K562 (cell line): ENCODE data around the gene TIMM10. TPM values are rescaled to one million over a fixed set of nuclear protein-coding genes. Genes with fewer than 3 reads are reported as not detected.

Experiments used
- MAZ ChIP-seq, 2 experiments: fragments of 450-650 bp in 1 of 2; sonication (generic) in 1 of 2; formaldehyde crosslinking; IDR thresholded peaks in 1 of 2; conservative IDR thresholded peaks in 1 of 2; 2 replicates each; pipeline versions ENCODE4 v1.4.0 to v1.5.0; 2020; ENCODE audit warnings: mild to moderate bottlenecking in 1 of 2, missing genetic modification reagents in 1 of 2
- MYC ChIP-seq, 2 experiments: fragments of 250-450 bp in 1 of 2; sonication (Bioruptor Pico) in 1 of 2; IDR thresholded peaks; 2 replicates each; pipeline versions ENCODE4 v1.5.1 to v1.6.1; 2012 to 2021; ENCODE audit warnings: low read depth in 2 of 2, borderline replicate concordance in 1 of 2, improper control_type of control experiment in 1 of 2, low read length in 1 of 2, mild to moderate bottlenecking in 1 of 2, moderate library complexity in 1 of 2
- RAD21 ChIP-seq, 2 experiments: fragments of 250-450 bp in 1 of 2; fragments of 450-650 bp in 1 of 2; sonication (Bioruptor Pico) in 1 of 2; formaldehyde crosslinking in 1 of 2; IDR thresholded peaks in 1 of 2; conservative IDR thresholded peaks in 1 of 2; 2 replicates each; pipeline versions ENCODE4 v1.4.0 to v1.8.0; 2020 to 2022; ENCODE audit warnings: mild to moderate bottlenecking in 2 of 2, moderate library complexity in 1 of 2
- RREB1 ChIP-seq: fragments of 250-450 bp; sonication (Bioruptor Pico); IDR thresholded peaks from 2 replicates; pipeline ENCODE4 v1.4.0; 2020
- SMC3 ChIP-seq: conservative IDR thresholded peaks from 2 replicates; pipeline ENCODE4 v1.6.1; 2011; ENCODE audit warnings: low read depth, low read length, improper control_type of control experiment; ENCODE audit not compliant: insufficient read depth
- SRSF7 ChIP-seq: fragments of 200-400 bp; formaldehyde crosslinking; optimal IDR thresholded peaks from 2 replicates; pipeline ENCODE3; 2017; ENCODE audit warnings: mild to moderate bottlenecking, low read depth, low read length
- TFAP4 ChIP-seq: sonication (generic); formaldehyde crosslinking; IDR thresholded peaks from 2 replicates; pipeline ENCODE4 v1.8.0; 2022; ENCODE audit warnings: missing genetic modification reagents, mild to moderate bottlenecking, moderate library complexity, borderline replicate concordance
- ZBTB9 ChIP-seq: fragments of 450-650 bp; formaldehyde crosslinking; IDR thresholded peaks from 2 replicates; pipeline ENCODE4 v1.4.0; 2020; ENCODE audit warnings: mild to moderate bottlenecking, moderate library complexity
- ZEB2 ChIP-seq: fragments of 450-650 bp; IDR thresholded peaks from 2 replicates; pipeline ENCODE4 v1.6.1; 2016
- ZNF436 ChIP-seq: fragments of 250-450, 450-650 bp; sonication (Bioruptor Pico); formaldehyde crosslinking; IDR thresholded peaks from 2 replicates; pipeline ENCODE4 v1.7.0; 2020; ENCODE audit warnings: mild to moderate bottlenecking
- ZNF592 ChIP-seq: fragments of 450-650 bp; IDR thresholded peaks from 2 replicates; pipeline ENCODE4 v1.6.1; 2017; ENCODE audit warnings: antibody characterized with exemption, mild to moderate bottlenecking
- ZNF696 ChIP-seq: fragments of 250-450 bp; sonication (Bioruptor Pico); conservative IDR thresholded peaks from 2 replicates; pipeline ENCODE4 v1.4.0; 2020; ENCODE audit warnings: mild to moderate bottlenecking, moderate library complexity
- polyA plus RNA-seq, 8 experiments: library from polyadenylated mRNA; depleted of rRNA in 4 of 8; stranded (reverse) in 5 of 8; unstranded in 3 of 8; fragments of >200 nt; fragmentation: Nextera tagmentation in 2 of 8; fragmentation: Illumina TruSeq in 1 of 8; extraction: Ambion mirVana in 2 of 8; extraction: Trizol in 1 of 8; gene quantifications; 2 replicates each; pipeline versions ENCODE4 v1.2.1 to v1.2.3, GENCODE V29; 2011 to 2014; ENCODE audit warnings: inconsistent platforms in 1 of 8, missing spikeins in 1 of 8
- total RNA-seq, 7 experiments: library from RNA; depleted of rRNA in 6 of 7; stranded (reverse); fragments of >200 nt in 6 of 7; fragmentation: Illumina TruSeq in 2 of 7; extraction: Trizol in 2 of 7; gene quantifications; 2 replicates each; pipeline versions ENCODE4 v1.2.1 to v1.2.3, GENCODE V29; 2011 to 2021; ENCODE audit warnings: low replicate concordance in 1 of 7

The TIMM10 gene
- total and polyA plus RNA-seq, 9 of the 15 experiments (the other 6 are each of a cell fraction or from before 2014, with no cell fraction given), result 109 to 553 (median 172) TPM

- TF ChIP-seq MAZ (CRISPR knock-in tag; conservative IDR thresholded peaks at IDR 0.05 in 1 of 2, IDR thresholded peaks at IDR 0.05 in 1 of 2) (peak; percentile 36 to 59; a peak in 3 of 4 replicates), TFAP4 (peak; percentile 69; the same call in 1 of the 2 replicates), SRSF7 (no peak), ZNF696 (CRISPR knock-in tag) (no peak), MYC (IDR thresholded peaks at IDR 0.05; ENCODE audit: low read depth, low read length) (peak; percentile 98), MYC (CRISPR knock-in tag; IDR thresholded peaks at IDR 0.05; ENCODE audit: borderline replicate concordance, low read depth) (no peak), RREB1 (CRISPR knock-in tag) (peak; percentile 83), ZNF592 (peak; percentile 96), ZNF436 (CRISPR knock-in tag) (no peak), ZEB2 (peak; percentile 92), ZBTB9 (CRISPR knock-in tag) (peak; percentile 76; the same call in 1 of the 2 replicates), RAD21 (CRISPR knock-in tag; conservative IDR thresholded peaks at IDR 0.05 in 1 of 2, IDR thresholded peaks at IDR 0.05 in 1 of 2) (peak; percentile 70 to 86), SMC3 (peak; percentile 72)
Measured at GRCh38 chr11:57493507-57494503, 36.7 kb downstream of the TIMM10 start (continued).
